GM23338 (cell line): ENCODE data around the gene SH2D4B. TPM values are rescaled to one million over a fixed set of nuclear protein-coding genes. Genes with fewer than 3 reads are reported as not detected.

Experiments used
- ATAC-seq: fragments of 200-7000 bp; cut with Tn5 transposase; 3 replicates; pipeline ENCODE4 v1.9.1; 2020
- DNase-seq: peaks from one replicate; pipeline ENCODE4 v3.0.0-alpha.2; 2015; ENCODE audit warnings: low spot score
- H2AFZ ChIP-seq: fragments of 200-600 bp; sonication (generic); 2 replicates; pipeline ENCODE4 v1.8.0; 2016; ENCODE audit warnings: antibody characterized with exemption, mild to moderate bottlenecking, moderate library complexity
- H3F3A ChIP-seq: fragments of 200-600 bp; sonication (generic); replicated peaks from 2 replicates; pipeline ENCODE4 v1.8.0; 2017; ENCODE audit warnings: antibody characterized with exemption, mixed run types, low read depth
- H3K27ac ChIP-seq: fragments of 200-600 bp; sonication (generic); 2 replicates; pipeline ENCODE4 v1.6.1; 2016; ENCODE audit warnings: low read depth
- H3K27me3 ChIP-seq: fragments of 200-600 bp; sonication (generic); 2 replicates; pipeline ENCODE4 v1.8.0; 2016; ENCODE audit warnings: mild to moderate bottlenecking, mixed run types, moderate library complexity; ENCODE audit not compliant: insufficient read depth
- H3K36me3 ChIP-seq: fragments of 200-600 bp; sonication (generic); 2 replicates; pipeline ENCODE4 v1.8.0; 2016; ENCODE audit warnings: mild to moderate bottlenecking; ENCODE audit not compliant: insufficient read depth
- H3K4me1 ChIP-seq: fragments of 200-600 bp; sonication (generic); 2 replicates; pipeline ENCODE4 v1.8.0; 2016; ENCODE audit warnings: mild to moderate bottlenecking, moderate library complexity; ENCODE audit not compliant: insufficient read depth
- H3K4me2 ChIP-seq: fragments of 200-600 bp; sonication (generic); 2 replicates; pipeline ENCODE4 v1.7.1; 2017; ENCODE audit warnings: mixed run types
- H3K4me3 ChIP-seq: fragments of 200-600 bp; sonication (generic); 2 replicates; pipeline ENCODE4 v1.6.1; 2016; ENCODE audit warnings: mixed run types
- H3K79me2 ChIP-seq: fragments of 200-600 bp; sonication (generic); replicated peaks from 2 replicates; pipeline ENCODE4 v1.8.0; 2017; ENCODE audit warnings: mild to moderate bottlenecking; ENCODE audit not compliant: insufficient read depth
- H3K9me2 ChIP-seq: fragments of 200-600 bp; sonication (generic); 2 replicates; pipeline ENCODE4 v1.8.0; 2017; ENCODE audit not compliant: insufficient read depth
- H4K20me1 ChIP-seq: fragments of 200-600 bp; sonication (generic); replicated peaks from 2 replicates; pipeline ENCODE4 v1.8.0; 2017; ENCODE audit warnings: mild to moderate bottlenecking; ENCODE audit not compliant: insufficient read depth
- H3K27ac Mint-ChIP-seq: 2 replicates; pipeline ENCODE4 v1.8.0; 2020; ENCODE audit warnings: inconsistent platforms, mild to moderate bottlenecking, moderate library complexity, mixed read lengths
- H3K27me3 Mint-ChIP-seq: 3 replicates; pipeline ENCODE4 v1.8.0; 2022; ENCODE audit warnings: low read depth, mild to moderate bottlenecking, moderate library complexity, mixed read lengths, inconsistent platforms; ENCODE audit not compliant: insufficient read depth, poor library complexity
- H3K36me3 Mint-ChIP-seq: 3 replicates; pipeline ENCODE4 v1.8.0; 2021; ENCODE audit warnings: low read depth, mild to moderate bottlenecking, inconsistent platforms, moderate library complexity, mixed read lengths
- H3K4me1 Mint-ChIP-seq: 3 replicates; pipeline ENCODE4 v1.8.0; 2020; ENCODE audit warnings: mild to moderate bottlenecking, inconsistent platforms, mixed read lengths
- H3K4me3 Mint-ChIP-seq: 3 replicates; pipeline ENCODE4 v1.8.0; 2021; ENCODE audit warnings: moderate library complexity, mild to moderate bottlenecking, inconsistent platforms, mixed read lengths
- H3K9me3 Mint-ChIP-seq: 3 replicates; pipeline ENCODE4 v1.8.0; 2020; ENCODE audit warnings: moderate library complexity, mild to moderate bottlenecking, inconsistent platforms, mixed read lengths
- CTCF ChIP-seq, 2 experiments: fragments of 200-600 bp in 1 of 2; sonication (generic) in 1 of 2; conservative IDR thresholded peaks; 2 replicates each; pipeline versions ENCODE4 v1.5.1 to v1.6.1; 2016 to 2017; ENCODE audit warnings: antibody characterized with exemption in 2 of 2, low read depth in 2 of 2, mild to moderate bottlenecking in 2 of 2, moderate library complexity in 1 of 2
- EZH2 ChIP-seq: fragments of 200-600 bp; sonication (generic); IDR thresholded peaks from one replicate; pipeline ENCODE4 v1.8.0; 2017; ENCODE audit warnings: antibody characterized with exemption, mild to moderate bottlenecking, low read depth; ENCODE audit not compliant: unreplicated experiment
- EZH2phosphoT487 ChIP-seq: fragments of 200-600 bp; sonication (generic); IDR thresholded peaks from one replicate; pipeline ENCODE4 v1.8.1; 2018; ENCODE audit warnings: antibody characterized with exemption; ENCODE audit not compliant: unreplicated experiment
- JUNB ChIP-seq: IDR thresholded peaks from one replicate; pipeline ENCODE4 v1.6.1; 2016; ENCODE audit warnings: antibody characterized with exemption; ENCODE audit not compliant: unreplicated experiment
- POLR2AphosphoS5 ChIP-seq: IDR thresholded peaks from 2 replicates; pipeline ENCODE4 v1.6.1; 2016; ENCODE audit warnings: antibody characterized with exemption, low read depth
- ZNF114 ChIP-seq: fragments of 250-450 bp; sonication (Bioruptor Pico); IDR thresholded peaks from 2 replicates; pipeline ENCODE4 v1.5.0; 2020; ENCODE audit warnings: mild to moderate bottlenecking, moderate library complexity
- ZNF331 ChIP-seq: fragments of 250-450 bp; sonication (Bioruptor Pico); IDR thresholded peaks from 2 replicates; pipeline ENCODE4 v1.5.0; 2020; ENCODE audit warnings: low read depth, mild to moderate bottlenecking, moderate library complexity
- polyA plus RNA-seq: library from polyadenylated mRNA; unstranded; fragments of >200 nt; fragmentation: Nextera tagmentation; extraction: Ambion mirVana; gene quantifications from 2 replicates; pipeline ENCODE4 v1.2.1, GENCODE V29; 2016
- total RNA-seq: library from RNA; depleted of rRNA; stranded (reverse); fragments of >200 nt; shearing (Covaris generic); gene quantifications from 2 replicates; pipeline ENCODE4 v1.2.3, GENCODE V29; 2014
- TF ChIP-seq, protein P1 (sequence below): fragments of 250-450 bp; sonication (Bioruptor Pico); IDR thresholded peaks from 2 replicates; pipeline ENCODE4 v1.5.0; 2020; ENCODE audit warnings: mild to moderate bottlenecking, moderate library complexity

Gene SH2D4B
- total and polyA plus RNA-seq, 2 experiments from 2014 or later, result 0.08 TPM; not detected in 1

DNA sequence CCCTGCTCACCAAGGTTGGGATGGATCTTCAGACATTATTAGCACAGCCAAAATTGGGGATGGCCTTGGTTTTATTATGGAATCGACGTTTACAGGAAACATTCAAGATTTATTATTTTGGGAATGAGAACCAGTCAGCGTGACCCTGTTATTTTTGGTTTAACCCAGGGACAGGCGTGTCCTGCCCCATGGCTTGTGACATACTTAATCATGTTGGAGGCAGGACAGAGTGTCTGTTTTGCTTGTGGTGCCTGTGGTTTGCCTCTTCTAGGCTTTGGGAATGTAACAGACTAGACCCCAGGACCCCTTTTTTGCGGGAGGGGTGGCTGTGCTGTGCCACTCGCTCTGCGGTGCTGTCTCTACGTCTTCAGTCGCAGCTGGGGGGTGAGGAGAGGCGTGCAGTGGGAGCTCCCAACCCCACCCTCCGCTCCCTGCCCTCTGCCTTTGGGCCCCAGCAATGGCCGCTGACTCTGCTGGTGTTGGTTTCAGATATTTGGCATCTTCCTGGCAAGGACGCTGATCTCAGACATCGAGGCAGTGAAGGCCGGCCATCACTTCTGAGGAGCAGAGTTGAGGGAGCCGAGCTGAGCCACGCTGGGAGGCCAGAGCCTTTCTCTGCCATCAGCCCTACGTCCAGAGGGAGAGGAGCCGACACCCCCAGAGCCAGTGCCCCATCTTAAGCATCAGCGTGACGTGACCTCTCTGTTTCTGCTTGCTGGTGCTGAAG, 20.1 kb upstream of the SH2D4B start:
- Histone ChIP-seq H3K79me2 (no peaks in the 10 kb centered on the region), H4K20me1 (no peaks in the 10 kb centered on the region), H3K27ac (no peak overlapping the region), H3F3A (no peaks in the 10 kb centered on the region), H3K36me3 (peaks cover 7% of the 10 kb centered on the region; the same call in 1 of the 2 replicates), H3K4me2 (no peak overlapping the region), H3K4me3 (no peak overlapping the region), H3K9me2 (no peaks in the 10 kb centered on the region), H3K4me1 (no peaks in the 10 kb centered on the region), H2AFZ (no peak overlapping the region), H3K27me3 (no peaks in the 10 kb centered on the region)
- H3K27ac Mint-ChIP-seq, result no peak overlapping the region
- ATAC-seq, result no peak
- no peak overlapping the region for H3K4me3 Mint-ChIP-seq
- peaks cover 64% of the 10 kb centered on the region for H3K36me3 Mint-ChIP-seq
- TF ChIP-seq EZH2phosphoT487 (no peak), ZNF114 (no peak), JUNB (no peak), POLR2AphosphoS5 (no peak), ZNF331 (CRISPR knock-in tag) (no peak), EZH2 (no peak), CTCF (conservative IDR thresholded peaks at IDR 0.05; ENCODE audit: low read depth in 2 of 2) (no peak)
- TF ChIP-seq, protein P1, sequence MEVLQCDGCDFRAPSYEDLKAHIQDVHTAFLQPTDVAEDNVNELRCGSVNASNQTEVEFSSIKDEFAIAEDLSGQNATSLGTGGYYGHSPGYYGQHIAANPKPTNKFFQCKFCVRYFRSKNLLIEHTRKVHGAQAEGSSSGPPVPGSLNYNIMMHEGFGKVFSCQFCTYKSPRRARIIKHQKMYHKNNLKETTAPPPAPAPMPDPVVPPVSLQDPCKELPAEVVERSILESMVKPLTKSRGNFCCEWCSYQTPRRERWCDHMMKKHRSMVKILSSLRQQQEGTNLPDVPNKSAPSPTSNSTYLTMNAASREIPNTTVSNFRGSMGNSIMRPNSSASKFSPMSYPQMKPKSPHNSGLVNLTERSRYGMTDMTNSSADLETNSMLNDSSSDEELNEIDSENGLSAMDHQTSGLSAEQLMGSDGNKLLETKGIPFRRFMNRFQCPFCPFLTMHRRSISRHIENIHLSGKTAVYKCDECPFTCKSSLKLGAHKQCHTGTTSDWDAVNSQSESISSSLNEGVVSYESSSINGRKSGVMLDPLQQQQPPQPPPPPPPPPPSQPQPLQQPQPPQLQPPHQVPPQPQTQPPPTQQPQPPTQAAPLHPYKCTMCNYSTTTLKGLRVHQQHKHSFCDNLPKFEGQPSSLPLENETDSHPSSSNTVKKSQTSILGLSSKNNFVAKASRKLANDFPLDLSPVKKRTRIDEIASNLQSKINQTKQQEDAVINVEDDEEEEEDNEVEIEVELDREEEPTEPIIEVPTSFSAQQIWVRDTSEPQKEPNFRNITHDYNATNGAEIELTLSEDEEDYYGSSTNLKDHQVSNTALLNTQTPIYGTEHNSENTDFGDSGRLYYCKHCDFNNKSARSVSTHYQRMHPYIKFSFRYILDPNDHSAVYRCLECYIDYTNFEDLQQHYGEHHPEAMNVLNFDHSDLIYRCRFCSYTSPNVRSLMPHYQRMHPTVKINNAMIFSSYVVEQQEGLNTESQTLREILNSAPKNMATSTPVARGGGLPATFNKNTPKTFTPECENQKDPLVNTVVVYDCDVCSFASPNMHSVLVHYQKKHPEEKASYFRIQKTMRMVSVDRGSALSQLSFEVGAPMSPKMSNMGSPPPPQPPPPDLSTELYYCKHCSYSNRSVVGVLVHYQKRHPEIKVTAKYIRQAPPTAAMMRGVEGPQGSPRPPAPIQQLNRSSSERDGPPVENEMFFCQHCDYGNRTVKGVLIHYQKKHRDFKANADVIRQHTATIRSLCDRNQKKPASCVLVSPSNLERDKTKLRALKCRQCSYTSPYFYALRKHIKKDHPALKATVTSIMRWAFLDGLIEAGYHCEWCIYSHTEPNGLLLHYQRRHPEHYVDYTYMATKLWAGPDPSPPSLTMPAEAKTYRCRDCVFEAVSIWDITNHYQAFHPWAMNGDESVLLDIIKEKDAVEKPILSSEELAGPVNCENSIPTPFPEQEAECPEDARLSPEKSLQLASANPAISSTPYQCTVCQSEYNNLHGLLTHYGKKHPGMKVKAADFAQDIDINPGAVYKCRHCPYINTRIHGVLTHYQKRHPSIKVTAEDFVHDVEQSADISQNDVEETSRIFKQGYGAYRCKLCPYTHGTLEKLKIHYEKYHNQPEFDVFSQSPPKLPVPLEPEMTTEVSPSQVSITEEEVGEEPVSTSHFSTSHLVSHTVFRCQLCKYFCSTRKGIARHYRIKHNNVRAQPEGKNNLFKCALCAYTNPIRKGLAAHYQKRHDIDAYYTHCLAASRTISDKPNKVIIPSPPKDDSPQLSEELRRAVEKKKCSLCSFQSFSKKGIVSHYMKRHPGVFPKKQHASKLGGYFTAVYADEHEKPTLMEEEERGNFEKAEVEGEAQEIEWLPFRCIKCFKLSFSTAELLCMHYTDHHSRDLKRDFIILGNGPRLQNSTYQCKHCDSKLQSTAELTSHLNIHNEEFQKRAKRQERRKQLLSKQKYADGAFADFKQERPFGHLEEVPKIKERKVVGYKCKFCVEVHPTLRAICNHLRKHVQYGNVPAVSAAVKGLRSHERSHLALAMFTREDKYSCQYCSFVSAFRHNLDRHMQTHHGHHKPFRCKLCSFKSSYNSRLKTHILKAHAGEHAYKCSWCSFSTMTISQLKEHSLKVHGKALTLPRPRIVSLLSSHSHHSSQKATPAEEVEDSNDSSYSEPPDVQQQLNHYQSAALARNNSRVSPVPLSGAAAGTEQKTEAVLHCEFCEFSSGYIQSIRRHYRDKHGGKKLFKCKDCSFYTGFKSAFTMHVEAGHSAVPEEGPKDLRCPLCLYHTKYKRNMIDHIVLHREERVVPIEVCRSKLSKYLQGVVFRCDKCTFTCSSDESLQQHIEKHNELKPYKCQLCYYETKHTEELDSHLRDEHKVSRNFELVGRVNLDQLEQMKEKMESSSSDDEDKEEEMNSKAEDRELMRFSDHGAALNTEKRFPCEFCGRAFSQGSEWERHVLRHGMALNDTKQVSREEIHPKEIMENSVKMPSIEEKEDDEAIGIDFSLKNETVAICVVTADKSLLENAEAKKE, result no peak
- no peak for DNase-seq
- peaks cover 7% of the 10 kb centered on the region for H3K27me3 Mint-ChIP-seq
- H3K4me1 Mint-ChIP-seq, result peaks cover 8% of the 10 kb centered on the region; the same call in 2 of the 3 replicates
- no peaks in the 10 kb centered on the region for H3K9me3 Mint-ChIP-seq
